ENCODE data around the gene SLC25A13.

SLC25A13 gene

GRCh38 chr7:96287559-96287958, 34.3 kb downstream of the SLC25A13 start:
- H3K4me3 ChIP-seq (ENCODE audit: control insufficient read depth, low read depth, low read length) = no peak overlapping the region
- TF ChIP-seq, protein P1, sequence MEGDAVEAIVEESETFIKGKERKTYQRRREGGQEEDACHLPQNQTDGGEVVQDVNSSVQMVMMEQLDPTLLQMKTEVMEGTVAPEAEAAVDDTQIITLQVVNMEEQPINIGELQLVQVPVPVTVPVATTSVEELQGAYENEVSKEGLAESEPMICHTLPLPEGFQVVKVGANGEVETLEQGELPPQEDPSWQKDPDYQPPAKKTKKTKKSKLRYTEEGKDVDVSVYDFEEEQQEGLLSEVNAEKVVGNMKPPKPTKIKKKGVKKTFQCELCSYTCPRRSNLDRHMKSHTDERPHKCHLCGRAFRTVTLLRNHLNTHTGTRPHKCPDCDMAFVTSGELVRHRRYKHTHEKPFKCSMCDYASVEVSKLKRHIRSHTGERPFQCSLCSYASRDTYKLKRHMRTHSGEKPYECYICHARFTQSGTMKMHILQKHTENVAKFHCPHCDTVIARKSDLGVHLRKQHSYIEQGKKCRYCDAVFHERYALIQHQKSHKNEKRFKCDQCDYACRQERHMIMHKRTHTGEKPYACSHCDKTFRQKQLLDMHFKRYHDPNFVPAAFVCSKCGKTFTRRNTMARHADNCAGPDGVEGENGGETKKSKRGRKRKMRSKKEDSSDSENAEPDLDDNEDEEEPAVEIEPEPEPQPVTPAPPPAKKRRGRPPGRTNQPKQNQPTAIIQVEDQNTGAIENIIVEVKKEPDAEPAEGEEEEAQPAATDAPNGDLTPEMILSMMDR (IDR thresholded peaks at IDR 0.05; ENCODE audit: control insufficient read depth, insufficient read depth, low read depth, low read length, missing control alignments) = no peak
- DNase-seq (ENCODE audit: low read depth) = no peak

DNA sequence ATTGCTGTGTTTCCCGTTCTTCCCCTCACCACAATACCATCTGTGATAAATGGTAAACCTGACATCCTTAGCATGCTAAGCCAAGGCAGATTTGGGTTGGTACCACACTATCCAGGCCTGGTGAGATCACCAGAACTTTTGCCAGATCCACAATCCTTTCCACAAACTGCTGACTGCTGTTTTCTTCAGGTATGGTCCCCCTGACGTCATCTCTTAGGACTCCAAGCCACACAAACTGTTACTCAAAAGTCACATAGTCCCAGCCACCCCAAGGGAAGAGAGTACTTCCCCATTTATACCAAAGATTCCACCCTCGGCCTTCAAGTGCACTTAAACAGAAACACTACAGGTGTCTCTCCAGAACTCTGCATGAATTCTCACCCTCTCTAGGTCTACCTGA, 34.8 kb downstream of the SLC25A13 start:
- H3K4me3 ChIP-seq (ENCODE audit: control insufficient read depth, low read depth, low read length) = no peak overlapping the region
- no peak for DNase-seq (ENCODE audit: low read depth)
- TF ChIP-seq, protein P1 (IDR thresholded peaks at IDR 0.05; ENCODE audit: control insufficient read depth, insufficient read depth, low read depth, low read length, missing control alignments) = no peak

DNA sequence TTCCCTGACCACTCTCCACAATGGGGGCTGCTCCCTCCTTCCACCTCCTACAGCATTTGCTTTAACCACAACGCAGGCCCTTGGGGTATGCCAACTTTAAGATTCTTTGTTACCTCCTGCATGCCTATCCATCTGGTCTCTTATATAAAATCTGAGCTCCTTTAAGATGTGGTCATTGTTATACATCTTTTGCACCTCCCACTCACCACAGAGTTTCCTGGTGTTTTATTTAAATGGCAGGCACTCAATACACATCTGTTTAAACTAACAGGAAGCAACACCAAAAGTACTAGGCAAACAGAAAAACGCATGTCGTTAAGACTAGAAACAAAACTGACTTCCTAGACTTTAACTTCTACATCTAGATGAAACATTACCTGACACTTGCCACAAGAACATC, 36.3 kb downstream of the SLC25A13 start:
- TF ChIP-seq, protein P1 (IDR thresholded peaks at IDR 0.05; ENCODE audit: control insufficient read depth, insufficient read depth, low read depth, low read length, missing control alignments) = no peak
- H3K4me3 ChIP-seq (ENCODE audit: control insufficient read depth, low read depth, low read length) = no peak overlapping the region
- no peak for DNase-seq (ENCODE audit: low read depth)

DNA sequence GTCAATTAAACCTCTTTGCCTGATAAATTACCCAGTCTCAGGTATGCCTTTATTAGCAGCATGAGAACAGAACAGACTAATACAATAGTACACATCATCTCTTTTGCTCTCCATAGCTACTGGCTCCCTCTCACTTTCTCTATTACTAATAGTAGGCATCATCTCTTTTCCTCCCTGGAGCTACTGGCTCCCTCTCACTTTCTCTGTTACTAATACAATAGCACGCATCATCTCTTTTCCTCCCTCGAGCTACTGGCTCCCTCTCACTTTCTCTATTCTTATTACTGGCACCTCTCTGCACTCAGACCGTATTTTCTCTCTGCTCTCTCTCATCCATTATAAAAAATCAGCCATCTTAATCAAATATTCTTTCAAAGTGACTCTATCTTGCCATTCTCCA, 37.1 kb downstream of the SLC25A13 start:
- no peak overlapping the region for H3K4me3 ChIP-seq (ENCODE audit: control insufficient read depth, low read depth, low read length)

DNA sequence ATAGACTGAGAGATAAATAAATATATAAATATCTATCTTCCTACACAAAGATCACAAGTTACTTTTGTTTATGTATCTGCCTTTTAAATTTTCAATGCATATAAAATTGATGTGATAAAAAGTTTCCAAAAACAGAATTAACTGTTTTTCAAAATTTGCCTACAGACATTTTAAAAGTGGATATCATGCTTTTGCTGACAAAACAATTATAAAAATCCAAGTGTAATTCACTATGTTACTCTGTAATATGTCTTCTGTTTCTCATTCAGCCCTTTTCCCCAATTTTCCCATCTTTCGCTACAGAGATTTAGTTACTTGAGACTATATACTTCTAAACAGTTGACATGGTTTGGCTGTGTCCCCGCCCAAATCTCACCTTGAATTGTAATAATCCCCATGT, 37.7 kb downstream of the SLC25A13 start:
- no peak overlapping the region for H3K4me3 ChIP-seq (ENCODE audit: control insufficient read depth, low read depth, low read length)
- TF ChIP-seq, protein P1 (IDR thresholded peaks at IDR 0.05; ENCODE audit: control insufficient read depth, insufficient read depth, low read depth, low read length, missing control alignments) = no peak
- no peak for DNase-seq (ENCODE audit: low read depth)

More for the DNA sequence above, 37.1 kb downstream of the SLC25A13 start:
- TF ChIP-seq, protein P1 (IDR thresholded peaks at IDR 0.05; ENCODE audit: control insufficient read depth, insufficient read depth, low read depth, low read length, missing control alignments) = no peak
- DNase-seq (ENCODE audit: low read depth) = no peak

- TF ChIP-seq, protein P1 (IDR thresholded peaks at IDR 0.05; ENCODE audit: control insufficient read depth, insufficient read depth, low read depth, low read length, missing control alignments) = no peak
- no peak overlapping the region for H3K4me3 ChIP-seq (ENCODE audit: control insufficient read depth, low read depth, low read length)
- no peak for DNase-seq (ENCODE audit: low read depth)
Measured at GRCh38 chr7:96282835-96283234, 39.1 kb downstream of the SLC25A13 start.

GRCh38 chr7:96277921-96278320, 44.0 kb downstream of the SLC25A13 start:
- TF ChIP-seq, protein P1 (IDR thresholded peaks at IDR 0.05; ENCODE audit: control insufficient read depth, insufficient read depth, low read depth, low read length, missing control alignments) = no peak
- H3K4me3 ChIP-seq (ENCODE audit: control insufficient read depth, low read depth, low read length) = no peak overlapping the region
- no peak for DNase-seq (ENCODE audit: low read depth)
